Measurements from ENCODE around the gene KY.

DNA sequence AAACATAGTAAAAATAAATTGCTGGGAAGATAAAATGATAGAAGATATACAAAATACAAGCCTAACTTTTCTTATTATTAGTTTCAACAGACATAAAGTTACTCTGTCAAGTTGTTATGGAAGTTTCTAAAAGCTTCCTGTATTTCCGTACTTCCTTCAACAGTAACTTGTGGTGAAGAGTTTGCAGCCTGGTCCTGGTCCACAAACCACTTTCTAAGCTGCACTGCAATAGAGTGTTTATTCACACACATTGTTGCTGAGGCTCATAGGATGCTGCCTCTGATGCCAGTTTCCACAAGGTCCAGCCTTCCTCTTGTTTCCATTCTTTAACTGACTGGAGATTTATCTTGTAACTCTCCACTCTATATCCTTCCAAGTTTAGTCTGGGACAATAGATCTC lies 39.4 kb upstream of the KY start:
- no peak for TF ChIP-seq EP300 (IDR thresholded peaks at IDR 0.05)
- TF ChIP-seq, protein P1, sequence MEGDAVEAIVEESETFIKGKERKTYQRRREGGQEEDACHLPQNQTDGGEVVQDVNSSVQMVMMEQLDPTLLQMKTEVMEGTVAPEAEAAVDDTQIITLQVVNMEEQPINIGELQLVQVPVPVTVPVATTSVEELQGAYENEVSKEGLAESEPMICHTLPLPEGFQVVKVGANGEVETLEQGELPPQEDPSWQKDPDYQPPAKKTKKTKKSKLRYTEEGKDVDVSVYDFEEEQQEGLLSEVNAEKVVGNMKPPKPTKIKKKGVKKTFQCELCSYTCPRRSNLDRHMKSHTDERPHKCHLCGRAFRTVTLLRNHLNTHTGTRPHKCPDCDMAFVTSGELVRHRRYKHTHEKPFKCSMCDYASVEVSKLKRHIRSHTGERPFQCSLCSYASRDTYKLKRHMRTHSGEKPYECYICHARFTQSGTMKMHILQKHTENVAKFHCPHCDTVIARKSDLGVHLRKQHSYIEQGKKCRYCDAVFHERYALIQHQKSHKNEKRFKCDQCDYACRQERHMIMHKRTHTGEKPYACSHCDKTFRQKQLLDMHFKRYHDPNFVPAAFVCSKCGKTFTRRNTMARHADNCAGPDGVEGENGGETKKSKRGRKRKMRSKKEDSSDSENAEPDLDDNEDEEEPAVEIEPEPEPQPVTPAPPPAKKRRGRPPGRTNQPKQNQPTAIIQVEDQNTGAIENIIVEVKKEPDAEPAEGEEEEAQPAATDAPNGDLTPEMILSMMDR (IDR thresholded peaks at IDR 0.05): no peak
